IMR-90 (cell line): ENCODE measurements around the gene RAC3. TPM values are rescaled to one million over a fixed set of nuclear protein-coding genes. Genes with fewer than 3 reads are reported as not detected.

Experiments
- ATAC-seq: fragments of 200-7000 bp; cut with Tn5 transposase; 2 replicates; pipeline ENCODE4 v1.9.1; 2020; ENCODE audit warnings: low read depth, mild to moderate bottlenecking, moderate library complexity
- BruUV-seq: library from RNA; stranded (reverse); fragments of 400-500 nt; replicated peaks from 2 replicates; lab custom pipeline; 2021; lab: Mats Ljungman, UMichigan
- CTCF ChIA-PET: fragments of 300-600 bp; formaldehyde crosslinking; extraction: SDS; loops from one replicate; lab custom pipeline; 2021; ENCODE audit warnings: antibody characterized with exemption; lab: Yijun Ruan, JAX
- POLR2A ChIA-PET: fragments of 300-600 bp; sonication (Branson Sonifier 250); formaldehyde crosslinking; loops from one replicate; lab custom pipeline; 2022; ENCODE audit warnings: antibody characterized with exemption; ENCODE audit not compliant: unreplicated experiment; lab: Charles Lee
- DNase-seq: peaks from one replicate; pipeline ENCODE4 v3.0.0; 2013
- H2AFZ ChIP-seq: replicated peaks from 2 replicates; pipeline ENCODE3; 2013; ENCODE audit warnings: low read length, mild to moderate bottlenecking; ENCODE audit not compliant: poor library complexity
- H2AK5ac ChIP-seq: 2 replicates; pipeline ENCODE4 v1.6.1; 2013; ENCODE audit warnings: low read depth, low read length, inconsistent platforms
- H2AK9ac ChIP-seq: replicated peaks from 2 replicates; pipeline ENCODE3; 2013; ENCODE audit warnings: mild to moderate bottlenecking, low read depth, low read length, moderate library complexity; ENCODE audit not compliant: poor library complexity
- H2BK120ac ChIP-seq: 2 replicates; pipeline ENCODE4 v1.6.1; 2013; ENCODE audit warnings: low read depth, low read length, inconsistent platforms
- H2BK15ac ChIP-seq: 3 replicates; pipeline ENCODE4 v1.6.1; 2013; ENCODE audit warnings: low read depth, low read length, inconsistent platforms
- H2BK20ac ChIP-seq: 2 replicates; pipeline ENCODE4 v1.6.1; 2013; ENCODE audit warnings: low read depth, mild to moderate bottlenecking, inconsistent platforms, low read length, moderate library complexity
- H2BK5ac ChIP-seq: 2 replicates; pipeline ENCODE4 v1.6.1; 2013; ENCODE audit warnings: mild to moderate bottlenecking, low read depth, low read length, inconsistent platforms; ENCODE audit not compliant: poor library complexity, severe bottlenecking
- H3K14ac ChIP-seq: replicated peaks from 2 replicates; pipeline ENCODE4 v1.6.1; 2013; ENCODE audit warnings: low read depth, low read length, inconsistent platforms
- H3K18ac ChIP-seq: 2 replicates; pipeline ENCODE4 v1.6.1; 2013; ENCODE audit warnings: low read depth, low read length, control low read depth
- H3K23ac ChIP-seq: 2 replicates; pipeline ENCODE4 v1.6.1; 2013; ENCODE audit warnings: low read depth, low read length, inconsistent platforms
- H3K27ac ChIP-seq: 2 replicates; pipeline ENCODE4 v1.5.1; 2013; ENCODE audit warnings: mild to moderate bottlenecking, control low read depth, low read length; ENCODE audit not compliant: insufficient read depth
- H3K27me3 ChIP-seq: 2 replicates; pipeline ENCODE4 v1.6.1; 2013; ENCODE audit warnings: low read length; ENCODE audit not compliant: control insufficient read depth, insufficient read depth
- H3K36me3 ChIP-seq: 2 replicates; pipeline ENCODE4 v1.6.1; 2013; ENCODE audit warnings: low read length, mixed read lengths; ENCODE audit not compliant: control insufficient read depth, insufficient read depth
- H3K4ac ChIP-seq: 2 replicates; pipeline ENCODE4 v1.6.1; 2013; ENCODE audit warnings: low read depth, low read length, inconsistent platforms
- H3K4me1 ChIP-seq: 2 replicates; pipeline ENCODE4 v1.6.1; 2013; ENCODE audit warnings: low read length, mixed read lengths; ENCODE audit not compliant: control insufficient read depth, insufficient read depth
- H3K4me2 ChIP-seq: 2 replicates; pipeline ENCODE4 v1.6.1; 2013; ENCODE audit warnings: low read depth, mild to moderate bottlenecking, control low read depth, low read length, moderate library complexity
- H3K4me3 ChIP-seq: 2 replicates; pipeline ENCODE4 v1.5.1; 2013; ENCODE audit warnings: low read depth, mild to moderate bottlenecking, control low read depth, low read length, moderate library complexity; ENCODE audit not compliant: insufficient read depth
- H3K56ac ChIP-seq: 2 replicates; pipeline ENCODE4 v1.6.1; 2013; ENCODE audit warnings: low read length, inconsistent platforms; ENCODE audit not compliant: insufficient read depth; ENCODE audit errors: extremely low read depth
- H3K79me1 ChIP-seq, 2 experiments: 2 replicates each; pipeline ENCODE4 v1.6.1; 2013; ENCODE audit warnings: low read length in 2 of 2, inconsistent platforms in 1 of 2, low read depth in 1 of 2
- H3K9ac ChIP-seq: 2 replicates; pipeline ENCODE4 v1.6.1; 2013; ENCODE audit warnings: low read depth, low read length, control low read depth
- H3K9me1 ChIP-seq: 2 replicates; pipeline ENCODE4 v1.6.1; 2013; ENCODE audit warnings: low read length, inconsistent platforms; ENCODE audit not compliant: insufficient read depth
- H3K9me3 ChIP-seq: 2 replicates; pipeline ENCODE4 v1.6.1; 2013; ENCODE audit warnings: low read length; ENCODE audit not compliant: control insufficient read depth, insufficient read depth
- H4K20me1 ChIP-seq: 2 replicates; pipeline ENCODE4 v1.6.1; 2013; ENCODE audit warnings: low read length, inconsistent platforms; ENCODE audit not compliant: insufficient read depth
- H4K5ac ChIP-seq: 2 replicates; pipeline ENCODE4 v1.6.1; 2013; ENCODE audit warnings: mild to moderate bottlenecking, low read depth, low read length, control low read depth
- H4K8ac ChIP-seq, 2 experiments: 2 replicates each; pipeline ENCODE4 v1.6.1; 2013; ENCODE audit warnings: low read depth in 2 of 2, low read length in 2 of 2, control low read depth in 1 of 2, inconsistent platforms in 1 of 2
- H4K91ac ChIP-seq: 2 replicates; pipeline ENCODE4 v1.6.1; 2013; ENCODE audit warnings: low read depth, low read length, inconsistent platforms; ENCODE audit not compliant: insufficient read depth
- BHLHE40 ChIP-seq: fragments of 150-350 bp; IDR thresholded peaks from 2 replicates; pipeline ENCODE4 v1.6.1; 2016; ENCODE audit warnings: mild to moderate bottlenecking, low read depth, low read length
- CEBPB ChIP-seq: IDR thresholded peaks from 2 replicates; pipeline ENCODE4 v1.6.1; 2012; ENCODE audit warnings: low read depth, low read length, improper control_type of control experiment
- CHD1 ChIP-seq: IDR thresholded peaks from 2 replicates; pipeline ENCODE4 v1.6.1; 2012; ENCODE audit warnings: low read depth, low read length, improper control_type of control experiment
- CTCF ChIP-seq: conservative IDR thresholded peaks from 2 replicates; pipeline ENCODE4 v1.5.1; 2012; ENCODE audit warnings: mild to moderate bottlenecking, low read depth, low read length, improper control_type of control experiment
- ELK1 ChIP-seq: fragments of 150-350 bp; IDR thresholded peaks from 2 replicates; pipeline ENCODE4 v1.6.1; 2016; ENCODE audit warnings: low read depth, mild to moderate bottlenecking, low read length, moderate library complexity, borderline replicate concordance
- FOS ChIP-seq: fragments of 150-350 bp; IDR thresholded peaks from 2 replicates; pipeline ENCODE4 v1.6.1; 2016; ENCODE audit warnings: low read depth, low read length
- MAFK ChIP-seq: IDR thresholded peaks from 2 replicates; pipeline ENCODE4 v1.6.1; 2012; ENCODE audit warnings: low read depth, low read length, improper control_type of control experiment
- MAZ ChIP-seq: IDR thresholded peaks from 2 replicates; pipeline ENCODE4 v1.6.1; 2012; ENCODE audit warnings: low read depth, mild to moderate bottlenecking, low read length, improper control_type of control experiment, moderate library complexity, borderline replicate concordance
- MXI1 ChIP-seq: IDR thresholded peaks from 2 replicates; pipeline ENCODE4 v1.6.1; 2012; ENCODE audit warnings: low read depth, mild to moderate bottlenecking, low read length, moderate library complexity, borderline replicate concordance
- NFE2L2 ChIP-seq: fragments of 150-350 bp; IDR thresholded peaks from 2 replicates; pipeline ENCODE4 v1.6.1; 2016; ENCODE audit warnings: low read depth, mild to moderate bottlenecking, low read length
- POLR2A ChIP-seq: IDR thresholded peaks from 2 replicates; pipeline ENCODE4 v1.6.1; 2012; ENCODE audit warnings: mild to moderate bottlenecking, low read depth, low read length
- RAD21 ChIP-seq: IDR thresholded peaks from 2 replicates; pipeline ENCODE4 v1.6.1; 2012; ENCODE audit warnings: low read length, improper control_type of control experiment
- RCOR1 ChIP-seq: IDR thresholded peaks from 2 replicates; pipeline ENCODE4 v1.6.1; 2012; ENCODE audit warnings: mild to moderate bottlenecking, low read length, improper control_type of control experiment; ENCODE audit not compliant: insufficient replicate concordance
- RFX5 ChIP-seq: IDR thresholded peaks from 2 replicates; pipeline ENCODE4 v1.8.0; 2012; ENCODE audit warnings: low read depth, mild to moderate bottlenecking, low read length, moderate library complexity
- SMC3 ChIP-seq: fragments of 150-350 bp; IDR thresholded peaks from 2 replicates; pipeline ENCODE4 v1.6.1; 2016; ENCODE audit warnings: low read depth, mild to moderate bottlenecking, antibody characterized with exemption, low read length, moderate library complexity
- USF2 ChIP-seq: fragments of 150-350 bp; IDR thresholded peaks from 2 replicates; pipeline ENCODE4 v1.6.1; 2017; ENCODE audit warnings: mild to moderate bottlenecking, antibody characterized with exemption, low read length, low read depth
- WGBS, 2 experiments: methylation state at CpG; one replicate each; pipeline versions ENCODE4 v1.1.5 to v1.1.7; 2013; ENCODE audit warnings: missing lambda C conversion rate in 2 of 2; ENCODE audit not compliant: insufficient read length in 1 of 2; ENCODE audit errors: extremely low coverage in 2 of 2; 5-methylcytosine and 5-hydroxymethylcytosine counted together
- dilution Hi-C: fragments of 300-500 bp; cut with HindIII; formaldehyde crosslinking; loops from one replicate; pipeline ENCODE4 v1.14.3; 2018; ENCODE audit warnings: low sequenced_read_pairs; ENCODE audit not compliant: unreplicated experiment
- in situ Hi-C: fragments of 300-500 bp; cut with MboI; formaldehyde crosslinking; loops from 3 replicates; pipeline ENCODE4 v1.14.3; 2019; ENCODE audit warnings: low sequenced_read_pairs, inconsistent platforms, mixed read lengths
- intact Hi-C: fragments of 100-400 bp; cut with micrococcal nuclease; formaldehyde crosslinking; loops from 2 replicates; pipeline ENCODE4 v1.10.0; 2022
- polyA plus RNA-seq, 3 experiments: library from polyadenylated mRNA; depleted of rRNA; stranded (reverse); fragments of >200 nt; gene quantifications; 2 replicates each; pipeline ENCODE4 v1.2.3, GENCODE V29; 2012; ENCODE audit warnings: low replicate concordance in 1 of 3
- total RNA-seq: library from RNA; depleted of rRNA; stranded (reverse); fragments of >200 nt; gene quantifications from 2 replicates; pipeline ENCODE4 v1.2.3, GENCODE V29; 2012

Gene RAC3
- total and polyA plus RNA-seq, 2 of the 4 experiments (the other 2 are of a cell fraction) = 5.7 to 23.4 TPM

- dilution Hi-C loops (no loop called here), intact Hi-C loops (no loop called here), in situ Hi-C loops (no loop called here)
- no peak overlapping the region for H3K4ac ChIP-seq
- no peak overlapping the region for H2AFZ ChIP-seq
- no peak overlapping the region for H4K5ac ChIP-seq
- no peaks in the 10 kb centered on the region for H3K9me3 ChIP-seq
- peaks cover 5 to 14% of the 10 kb centered on the region in 2 experiments for H3K79me1 ChIP-seq
- no peak overlapping the region for H2BK15ac ChIP-seq
- no peak overlapping the region for H3K18ac ChIP-seq
- peaks cover 9% of the 10 kb centered on the region for H3K4me1 ChIP-seq
- TF ChIP-seq RCOR1 (no peak), SMC3 (no peak), USF2 (no peak), MAFK (no peak), FOS (no peak), CTCF (no peak), RAD21 (no peak), MXI1 (no peak), CEBPB (no peak), BHLHE40 (no peak), NFE2L2 (no peak), POLR2A (no peak), CHD1 (no peak), RFX5 (no peak), MAZ (no peak), ELK1 (no peak)
- no peak overlapping the region for H3K9ac ChIP-seq
- H2AK9ac ChIP-seq = no peak overlapping the region
- no peak overlapping the region for H2BK5ac ChIP-seq
- no peak overlapping the region for H2AK5ac ChIP-seq
- 94% methylated on average over 12 of the region's 13 CpGs; no CpG with 5 or more reads in 1 of the 2 experiments for WGBS, 2 experiments
- H4K20me1 ChIP-seq = no peaks in the 10 kb centered on the region; the same call in 1 of the 2 replicates
- BruUV-seq = no TSS peak
- ATAC-seq (no peak), DNase-seq (no peak)
- no peak overlapping the region for H4K8ac ChIP-seq
- ChIA-PET POLR2A (no interaction called here), CTCF (no interaction called here)
- no peak overlapping the region for H3K4me3 ChIP-seq
- H3K4me2 ChIP-seq = no peak overlapping the region
- no peak overlapping the region for H4K91ac ChIP-seq
- no peaks in the 10 kb centered on the region for H3K27me3 ChIP-seq
- no peaks in the 10 kb centered on the region for H3K9me1 ChIP-seq
- no peak overlapping the region for H3K14ac ChIP-seq
- peaks cover 2% of the 10 kb centered on the region for H3K36me3 ChIP-seq
- H2BK120ac ChIP-seq = no peak overlapping the region
- no peak overlapping the region for H2BK20ac ChIP-seq
- no peak overlapping the region for H3K27ac ChIP-seq
- no peak overlapping the region for H3K56ac ChIP-seq
- no peak overlapping the region for H3K23ac ChIP-seq
Measured at GRCh38 chr17:82028246-82028645, 3.2 kb upstream of the RAC3 start.
